Large intestine (tissue), 3 donors: ENCODE data around the gene RTN4R. TPM values are rescaled to one million over a fixed set of nuclear protein-coding genes. Genes with fewer than 3 reads are reported as not detected.

ENCODE experiments used
- DNase-seq, 2 donors: peaks; one replicate each; pipeline versions ENCODE4 v3.0.0 to v3.0.0-alpha.2; 2013
- H3K27ac ChIP-seq: one replicate; pipeline ENCODE4 v1.5.1; 2013; ENCODE audit warnings: low read length
- H3K27me3 ChIP-seq: 2 replicates; pipeline ENCODE4 v1.6.1; 2013; ENCODE audit warnings: low read length; ENCODE audit not compliant: control insufficient read depth, insufficient read depth
- H3K36me3 ChIP-seq: 2 replicates; pipeline ENCODE4 v1.6.1; 2013; ENCODE audit warnings: low read length; ENCODE audit not compliant: control insufficient read depth, insufficient read depth
- H3K4me1 ChIP-seq: one replicate; pipeline ENCODE4 v1.6.1; 2013; ENCODE audit warnings: low read length; ENCODE audit not compliant: control insufficient read depth, insufficient read depth
- H3K4me3 ChIP-seq: one replicate; pipeline ENCODE4 v1.5.1; 2013; ENCODE audit warnings: low read length
- H3K9me3 ChIP-seq: one replicate; pipeline ENCODE4 v1.6.1; 2013; ENCODE audit warnings: mild to moderate bottlenecking, low read depth, low read length, moderate library complexity; ENCODE audit not compliant: control insufficient read depth
- WGBS: methylation state at CpG from one replicate; pipeline ENCODE4 v1.1.5; 2013; ENCODE audit warnings: low lambda C conversion rate; ENCODE audit not compliant: insufficient coverage; 5-methylcytosine and 5-hydroxymethylcytosine counted together
- polyA plus RNA-seq: library from polyadenylated mRNA; unstranded; fragments of 120-200 nt; gene quantifications from one replicate; pipeline ENCODE4 v1.2.1, GENCODE V29; 2013

Gene RTN4R
- polyA plus RNA-seq, 1 donor: 7.5 TPM

DNA sequence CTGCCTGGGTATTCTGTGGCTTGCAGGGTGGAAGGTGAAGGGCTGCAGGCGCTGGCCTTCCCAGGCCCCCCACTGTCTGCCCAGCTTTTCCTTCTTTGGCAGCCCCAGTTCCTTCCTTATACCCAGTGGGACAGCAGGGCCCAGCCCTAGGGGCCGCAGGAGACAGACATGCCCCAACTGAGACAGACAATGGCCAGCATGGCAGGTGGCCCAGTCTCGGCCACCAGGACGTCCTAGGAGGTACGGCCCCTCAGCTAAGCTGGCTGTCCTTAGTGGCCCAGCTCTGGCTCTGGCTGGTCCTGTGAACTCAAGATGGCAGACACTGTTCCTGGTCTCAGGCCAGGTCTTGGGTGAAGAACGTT, 35.9 kb downstream of the RTN4R start:
- no peak overlapping the region for H3K4me3 ChIP-seq
- no peaks in the 10 kb centered on the region for H3K9me3 ChIP-seq
- H3K27me3 ChIP-seq: no peaks in the 10 kb centered on the region
- no CpG with 5 or more reads among the region's 6 CpGs for WGBS
- H3K36me3 ChIP-seq: no peaks in the 10 kb centered on the region
- no peaks in the 10 kb centered on the region for H3K4me1 ChIP-seq
- DNase-seq: no peak
- no peak overlapping the region for H3K27ac ChIP-seq

DNA sequence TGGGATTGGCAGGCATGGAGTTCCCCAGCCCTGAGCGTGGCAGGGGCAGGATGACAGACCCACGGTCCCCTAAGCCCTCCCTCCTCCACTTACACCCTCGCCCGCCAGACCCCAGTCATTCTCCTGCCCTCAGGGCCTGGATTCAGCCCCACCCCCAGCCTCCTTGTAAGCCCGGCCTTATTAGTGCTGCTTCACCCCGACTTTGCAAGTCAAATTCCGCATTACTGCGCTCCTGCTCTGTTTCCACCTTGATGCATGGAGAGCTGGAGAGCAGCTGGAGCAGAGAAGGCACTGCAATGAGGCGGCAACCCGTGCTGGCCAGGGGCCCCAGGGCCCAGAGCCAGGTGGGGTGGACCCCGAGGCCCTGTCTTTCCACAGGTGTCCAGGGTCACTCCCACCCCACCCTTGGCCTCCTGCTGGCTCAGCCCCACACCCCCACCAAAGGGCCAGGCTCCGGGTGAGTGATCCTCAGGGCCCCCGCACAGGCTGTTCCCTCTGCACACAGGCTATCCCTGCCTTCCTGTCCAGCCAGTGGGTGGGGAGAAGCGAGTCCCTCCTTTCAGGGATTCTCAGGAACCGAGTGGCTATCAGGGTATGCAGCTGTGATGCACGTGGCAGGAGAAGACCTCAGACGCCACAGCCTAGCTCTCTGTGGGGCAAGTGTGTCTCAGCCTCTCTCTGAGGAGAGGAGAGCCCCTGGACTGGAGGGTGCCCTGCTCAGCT, 36.4 kb downstream of the RTN4R start:
- no CpG with 5 or more reads among the region's 17 CpGs for WGBS
- H3K4me3 ChIP-seq: no peak overlapping the region
- H3K27me3 ChIP-seq: no peaks in the 10 kb centered on the region
- no peak overlapping the region for H3K27ac ChIP-seq
- H3K9me3 ChIP-seq: no peaks in the 10 kb centered on the region
- H3K4me1 ChIP-seq: no peaks in the 10 kb centered on the region
- H3K36me3 ChIP-seq: no peaks in the 10 kb centered on the region
- DNase-seq: no peak

DNA sequence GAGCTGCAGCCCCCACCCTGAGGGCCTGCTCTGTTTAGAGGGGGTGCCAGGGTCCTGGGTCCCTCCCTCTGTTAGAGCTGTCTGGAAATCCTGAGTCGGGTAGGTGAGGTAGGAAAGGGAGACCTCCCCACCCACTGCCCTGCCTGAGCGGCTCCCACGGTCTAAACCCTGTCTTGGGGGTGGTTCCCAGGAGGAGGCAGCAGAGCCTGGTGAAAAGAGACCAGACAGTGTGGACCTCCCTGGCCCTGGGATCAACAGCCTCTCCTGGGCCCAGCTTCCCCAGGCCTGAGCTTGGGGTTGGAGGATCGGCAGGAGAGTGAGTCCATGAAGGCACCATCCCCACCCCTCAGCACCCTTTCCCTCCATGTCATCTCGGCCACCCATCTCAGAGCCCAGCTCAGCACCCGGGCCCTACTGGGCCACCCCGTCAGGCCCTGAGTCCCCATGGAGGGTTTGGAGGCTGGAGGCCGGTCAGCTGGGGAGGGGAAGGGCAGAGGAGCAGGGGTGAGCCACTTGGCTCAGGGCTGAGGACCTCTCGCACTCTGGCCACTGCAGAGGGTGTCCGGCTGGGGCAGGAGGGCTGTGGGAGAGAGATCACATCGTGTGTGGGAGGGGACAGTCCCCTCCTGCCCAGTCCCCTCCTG, 37.2 kb downstream of the RTN4R start:
- Histone ChIP-seq H3K27me3 (no peaks in the 10 kb centered on the region), H3K4me1 (no peaks in the 10 kb centered on the region), H3K36me3 (no peaks in the 10 kb centered on the region), H3K9me3 (no peaks in the 10 kb centered on the region), H3K4me3 (no peak overlapping the region), H3K27ac (no peak overlapping the region)
- DNase-seq: no peak
- WGBS: no CpG with 5 or more reads among the region's 11 CpGs

GRCh38 chr22:20229916-20230775, 38.0 kb downstream of the RTN4R start:
- WGBS: no CpG with 5 or more reads among the region's 24 CpGs
- no peaks in the 10 kb centered on the region for H3K36me3 ChIP-seq
- H3K4me3 ChIP-seq: no peak overlapping the region
- no peak overlapping the region for H3K27ac ChIP-seq
- H3K4me1 ChIP-seq: no peaks in the 10 kb centered on the region
- H3K27me3 ChIP-seq: no peaks in the 10 kb centered on the region
- DNase-seq: no peak
- H3K9me3 ChIP-seq: no peaks in the 10 kb centered on the region

DNA sequence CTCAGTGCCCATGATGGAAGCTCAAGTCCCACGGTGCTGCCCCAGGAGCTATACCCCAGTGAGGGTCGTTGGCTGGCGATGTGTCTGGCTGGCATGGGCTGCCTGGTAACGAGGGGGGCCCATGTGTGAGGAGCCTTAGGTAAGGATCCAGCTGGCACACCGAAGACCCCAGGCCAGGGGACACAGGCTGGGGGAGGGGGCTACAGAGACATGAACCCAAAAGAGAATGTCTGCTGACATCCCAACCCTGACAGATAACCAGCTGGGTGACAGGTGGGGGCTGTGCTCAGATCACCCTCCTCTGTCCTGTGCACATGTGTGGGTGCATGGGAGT, 39.2 kb downstream of the RTN4R start:
- Histone ChIP-seq H3K9me3 (no peaks in the 10 kb centered on the region), H3K27ac (no peak overlapping the region), H3K36me3 (no peaks in the 10 kb centered on the region), H3K4me1 (no peaks in the 10 kb centered on the region), H3K27me3 (no peaks in the 10 kb centered on the region), H3K4me3 (no peak overlapping the region)
- no peak for DNase-seq
- WGBS: no CpG with 5 or more reads among the region's 5 CpGs

DNA sequence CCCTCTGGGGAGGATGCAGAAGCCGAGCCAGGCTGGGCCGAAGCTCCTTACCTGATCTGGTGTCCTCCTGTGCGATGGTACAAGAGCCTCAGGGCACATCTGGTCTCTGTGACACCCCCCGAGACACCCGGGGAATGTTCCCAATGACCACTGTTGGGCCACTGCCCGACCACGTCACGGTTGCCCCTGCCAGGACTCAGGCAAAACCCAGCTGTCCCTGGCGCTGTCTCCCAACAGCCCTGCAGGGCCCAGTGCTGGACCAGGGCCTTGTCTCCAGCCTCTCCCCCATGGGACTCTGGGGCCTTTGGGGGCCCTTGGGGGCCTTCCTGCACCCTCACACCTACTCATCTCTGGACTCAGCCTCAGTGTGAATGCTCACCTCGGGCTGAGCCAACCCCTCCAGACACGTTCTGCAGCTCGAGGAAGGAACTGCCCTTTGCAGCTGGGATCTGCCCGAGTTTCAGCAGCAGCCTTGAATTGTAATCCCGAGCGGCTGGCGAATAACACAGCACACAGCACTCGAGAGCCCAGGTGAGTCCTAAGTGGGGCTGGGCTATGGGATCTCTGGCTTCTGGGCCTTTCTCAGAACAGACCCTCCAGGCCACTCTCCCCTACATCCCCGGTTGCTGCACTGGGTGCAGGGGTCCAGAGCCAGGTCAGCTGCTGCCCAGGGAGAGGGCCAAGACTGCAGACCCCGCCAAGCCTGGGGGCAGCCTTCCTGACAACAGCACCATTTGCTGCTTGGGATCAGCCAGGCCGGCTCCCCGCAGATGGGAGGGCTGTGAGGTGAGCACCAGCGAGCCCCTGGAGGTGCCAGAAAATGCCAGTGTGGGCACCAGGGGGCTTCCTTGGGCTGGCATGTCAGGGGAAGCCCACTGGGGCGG, 39.8 kb downstream of the RTN4R start:
- H3K4me1 ChIP-seq: no peaks in the 10 kb centered on the region
- no CpG with 5 or more reads among the region's 23 CpGs for WGBS
- H3K36me3 ChIP-seq: no peaks in the 10 kb centered on the region
- H3K27ac ChIP-seq: no peak overlapping the region
- H3K4me3 ChIP-seq: no peak overlapping the region
- no peak for DNase-seq
- H3K27me3 ChIP-seq: no peaks in the 10 kb centered on the region
- no peaks in the 10 kb centered on the region for H3K9me3 ChIP-seq

DNA sequence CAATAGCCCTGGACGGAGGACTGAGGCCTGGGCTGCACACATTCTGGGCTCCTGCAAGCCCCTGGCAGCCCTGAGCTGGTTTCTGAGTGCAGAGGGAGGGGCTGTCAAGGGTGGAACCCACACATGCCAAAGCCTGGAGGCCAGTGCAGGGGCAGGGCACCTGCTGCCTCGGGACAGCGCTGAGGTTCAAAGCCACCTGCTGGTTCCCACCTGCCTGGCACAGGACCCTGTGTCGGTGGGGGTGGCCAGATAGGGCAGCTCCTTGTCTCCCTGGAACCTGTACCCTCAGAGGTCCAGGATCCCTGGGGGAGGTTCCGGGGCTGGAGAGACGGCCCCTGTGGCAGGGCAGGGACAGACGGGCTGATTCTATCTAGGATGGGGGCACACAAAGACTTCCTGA, 40.8 kb downstream of the RTN4R start:
- H3K27me3 ChIP-seq: no peaks in the 10 kb centered on the region
- WGBS: no CpG with 5 or more reads among the region's 7 CpGs
- H3K9me3 ChIP-seq: no peaks in the 10 kb centered on the region
- H3K27ac ChIP-seq: no peak overlapping the region
- H3K36me3 ChIP-seq: no peaks in the 10 kb centered on the region
- H3K4me3 ChIP-seq: no peak overlapping the region
- DNase-seq: no peak
- H3K4me1 ChIP-seq: no peaks in the 10 kb centered on the region

DNA sequence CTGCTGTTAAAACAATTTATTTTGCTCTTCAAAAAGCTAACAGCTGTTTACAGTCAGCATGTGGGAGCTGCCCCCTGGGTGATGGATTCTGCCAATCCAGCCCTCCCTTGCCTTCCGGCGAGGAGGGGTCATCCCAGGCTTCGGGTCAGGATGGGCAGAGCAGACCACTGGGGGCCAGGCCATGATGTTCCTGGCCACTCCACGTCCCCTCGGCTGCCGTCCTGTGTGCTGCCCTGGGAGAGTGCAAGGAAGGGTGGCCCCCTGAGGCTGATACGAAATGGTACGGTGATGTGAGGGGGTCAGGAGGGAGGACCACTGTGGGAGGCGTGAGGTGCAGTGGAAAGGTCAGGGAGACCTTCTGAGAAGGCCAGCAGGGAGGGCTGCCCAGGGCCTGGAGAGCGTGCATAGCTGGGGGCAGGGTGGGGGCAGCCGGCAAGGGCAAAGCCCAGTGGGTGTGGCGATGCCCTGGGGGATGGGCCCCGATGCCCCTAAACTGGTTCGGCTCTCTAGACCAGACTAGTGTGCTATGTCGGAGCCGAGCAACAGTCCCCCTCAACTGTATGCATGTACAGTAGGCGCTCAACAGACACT, 41.3 kb downstream of the RTN4R start:
- Histone ChIP-seq H3K4me1 (no peaks in the 10 kb centered on the region), H3K27ac (no peak overlapping the region), H3K36me3 (no peaks in the 10 kb centered on the region), H3K9me3 (no peaks in the 10 kb centered on the region), H3K27me3 (no peaks in the 10 kb centered on the region), H3K4me3 (no peak overlapping the region)
- DNase-seq: no peak
- WGBS: no CpG with 5 or more reads among the region's 17 CpGs

DNA sequence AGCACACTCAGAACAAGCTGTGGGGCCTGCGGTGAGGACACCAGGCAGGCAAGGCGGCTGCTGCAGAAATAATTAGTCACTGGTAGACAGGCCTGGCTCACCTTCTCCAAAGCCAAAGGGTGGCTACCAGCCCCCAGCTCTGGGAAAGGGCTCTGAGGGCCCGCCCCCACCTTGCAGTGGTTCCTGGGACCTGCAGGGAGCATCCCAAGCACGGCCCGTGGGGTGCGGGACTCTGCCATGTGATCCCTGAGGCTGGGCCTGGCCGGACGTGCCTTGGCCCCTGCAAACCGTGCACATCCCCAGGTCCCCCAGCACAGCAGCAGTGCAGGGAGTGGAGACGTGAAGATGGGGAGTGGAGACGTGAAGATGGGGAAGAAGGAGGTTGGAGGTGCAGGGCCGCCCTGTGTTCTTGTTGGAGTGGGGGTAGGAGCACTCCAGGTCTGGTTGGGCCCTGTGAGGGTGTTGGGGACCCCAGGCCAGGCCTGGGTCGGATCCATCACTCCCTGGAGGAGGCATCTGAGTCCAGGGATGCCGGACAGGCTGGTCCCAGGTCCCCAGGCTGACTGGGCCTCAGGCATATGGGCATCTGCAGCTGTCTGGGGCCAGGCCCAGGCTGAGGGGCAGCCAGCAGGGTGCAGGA, 41.9 kb downstream of the RTN4R start:
- H3K36me3 ChIP-seq: no peaks in the 10 kb centered on the region
- no peaks in the 10 kb centered on the region for H3K9me3 ChIP-seq
- H3K4me1 ChIP-seq: no peaks in the 10 kb centered on the region
- no CpG with 5 or more reads among the region's 14 CpGs for WGBS
- DNase-seq: no peak
- H3K4me3 ChIP-seq: no peak overlapping the region
- H3K27ac ChIP-seq: no peak overlapping the region
- H3K27me3 ChIP-seq: no peaks in the 10 kb centered on the region
